ENCODE measurements around the gene HAO1.

HAO1 gene

DNA sequence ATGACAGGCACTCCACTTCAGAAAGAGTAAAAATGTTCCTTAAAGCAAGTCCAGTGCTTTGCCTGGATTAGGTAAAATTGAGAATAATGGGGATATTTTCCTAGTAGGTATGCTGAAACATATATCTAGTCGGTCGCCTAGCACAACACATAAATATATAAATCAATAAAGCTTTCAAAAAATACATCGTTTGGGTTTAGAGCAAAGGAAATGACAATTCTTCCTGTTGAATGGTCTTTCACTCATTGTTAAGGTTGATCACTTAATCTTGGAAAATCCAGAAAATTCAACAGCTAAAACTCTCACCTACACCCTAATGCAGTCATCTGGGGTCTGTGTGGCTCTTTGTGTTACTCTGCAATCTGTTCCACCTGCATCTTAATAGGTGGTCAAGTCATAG, 13.9 kb downstream of the HAO1 start:
- DNase-seq, result no peak

GRCh38 chr20:7924692-7925091, 15.6 kb downstream of the HAO1 start:
- DNase-seq, result no peak

DNA sequence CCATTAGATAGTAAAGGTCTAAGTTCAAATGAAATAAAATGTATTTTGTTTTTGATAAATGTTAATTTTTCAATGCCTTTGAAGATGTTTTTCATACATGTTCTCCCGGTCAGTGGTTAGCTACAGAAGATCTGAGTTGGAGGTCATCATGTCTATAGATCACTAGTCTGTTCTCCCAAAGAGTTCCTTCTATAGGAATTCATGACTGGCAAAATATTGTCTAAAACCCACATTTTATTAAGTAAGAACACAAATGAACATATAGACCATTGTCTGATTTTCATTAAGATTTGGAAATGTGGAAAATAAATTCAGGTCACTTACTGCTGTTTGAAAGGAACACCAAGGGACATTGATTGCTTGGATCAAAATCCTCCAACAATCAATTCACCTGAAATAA, 23.6 kb downstream of the HAO1 start:
- DNase-seq, result no peak

GRCh38 chr20:7912551-7912950, 27.7 kb downstream of the HAO1 start:
- no peak for DNase-seq

GRCh38 chr20:7911586-7912330, 28.5 kb downstream of the HAO1 start:
- DNase-seq, result no peak

GRCh38 chr20:7908905-7909304, 31.4 kb downstream of the HAO1 start:
- DNase-seq, result no peak

DNA sequence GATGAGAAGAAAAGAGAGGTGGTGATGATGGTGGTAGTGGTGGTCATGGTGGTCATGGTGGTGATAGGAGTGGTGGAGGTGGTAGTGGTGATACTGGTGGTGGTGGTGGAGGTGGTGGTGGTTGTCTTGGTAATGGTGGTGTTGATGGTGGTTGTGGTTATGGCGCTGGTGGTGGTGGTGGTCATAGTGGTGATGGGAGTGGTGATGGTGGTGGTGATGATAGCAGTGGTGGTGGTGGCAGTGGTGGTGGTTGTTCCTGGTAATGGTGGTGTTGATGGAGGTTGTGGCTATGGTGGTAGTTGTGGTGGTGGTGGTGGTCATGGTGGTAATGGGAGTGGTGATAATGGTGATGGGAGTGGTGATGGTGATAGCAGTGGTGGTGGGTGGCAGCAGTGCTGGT, 36.8 kb downstream of the HAO1 start:
- no peak for DNase-seq

DNA sequence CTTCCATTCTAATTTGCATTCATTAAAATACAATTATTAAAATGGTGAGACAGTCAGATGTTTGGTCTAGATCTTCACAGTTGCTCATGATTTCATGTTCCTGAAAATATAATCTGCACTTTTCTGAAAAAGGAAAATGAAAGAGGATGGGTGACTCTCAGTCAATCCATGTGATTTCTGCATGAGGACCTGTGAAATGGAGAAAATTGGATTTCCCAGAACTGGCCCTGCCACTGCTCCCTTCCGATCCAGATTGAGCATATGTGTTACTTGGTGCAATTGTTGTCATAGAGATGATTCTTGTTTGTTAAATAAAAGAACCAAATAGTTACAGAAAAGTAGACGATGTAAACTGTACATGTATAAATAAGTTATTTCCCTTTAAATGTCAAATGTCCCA, 37.4 kb downstream of the HAO1 start:
- DNase-seq, result no peak

DNA sequence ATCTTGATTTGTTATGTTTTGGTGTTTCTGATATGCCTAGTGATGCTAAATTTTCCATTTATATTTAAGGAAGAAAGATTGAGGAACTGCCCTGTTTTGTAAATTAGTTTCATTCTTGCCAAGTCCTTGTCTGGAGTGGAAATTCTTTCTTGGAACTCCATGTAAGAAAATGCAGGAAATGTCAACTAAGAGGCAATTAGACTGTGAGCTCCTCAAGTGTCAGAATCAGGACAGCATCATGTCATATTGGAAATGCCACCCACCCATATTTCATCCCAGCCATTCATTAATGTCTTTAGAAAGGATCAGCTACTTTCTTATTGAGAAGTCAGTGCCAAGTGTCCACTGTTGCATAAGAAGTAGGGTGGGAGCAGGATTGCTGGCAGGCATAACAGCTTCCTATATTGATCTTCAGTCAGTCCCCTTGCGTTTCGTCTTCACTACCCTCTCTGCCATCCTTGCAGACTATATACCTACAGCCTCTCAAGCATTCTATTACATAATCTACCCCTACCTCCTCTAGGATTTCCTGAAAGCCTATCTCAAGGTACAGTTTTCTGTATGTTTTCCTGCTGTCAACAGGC, 42.4 kb downstream of the HAO1 start:
- DNase-seq, result no peak

DNA sequence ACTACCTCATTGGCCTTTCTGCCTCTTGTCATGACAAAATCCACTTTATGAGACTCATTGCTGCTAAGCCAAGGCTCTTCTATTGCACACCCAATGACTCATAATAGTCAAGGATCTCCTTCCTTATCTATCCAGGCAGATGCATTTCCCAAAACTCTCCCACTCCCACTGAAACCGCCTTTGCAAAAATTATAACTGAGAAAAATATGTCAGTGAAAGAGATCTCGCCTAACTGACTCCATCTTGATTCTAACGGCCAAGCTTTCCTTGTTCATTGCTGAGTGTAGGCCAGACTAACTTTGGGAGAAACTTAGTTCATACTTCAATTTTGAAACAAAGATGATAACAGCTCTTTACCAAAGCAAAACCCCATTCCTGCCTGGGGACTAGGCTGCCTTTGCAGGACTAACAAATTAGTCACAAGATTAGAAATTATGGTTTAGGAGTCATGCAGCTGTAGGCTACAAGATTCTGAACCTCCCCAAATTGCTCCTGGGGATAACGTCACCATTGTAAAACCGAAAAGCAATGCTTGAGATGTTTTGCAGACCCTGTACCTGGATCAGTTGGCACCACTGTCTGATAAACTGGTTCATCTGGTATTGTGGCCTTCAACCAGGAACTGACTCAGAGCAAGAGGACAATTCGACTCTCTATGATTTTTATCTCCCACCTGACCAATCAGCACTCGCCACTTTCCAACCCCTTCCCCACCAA, 47.1 kb downstream of the HAO1 start:
- DNase-seq, result no peak

DNA sequence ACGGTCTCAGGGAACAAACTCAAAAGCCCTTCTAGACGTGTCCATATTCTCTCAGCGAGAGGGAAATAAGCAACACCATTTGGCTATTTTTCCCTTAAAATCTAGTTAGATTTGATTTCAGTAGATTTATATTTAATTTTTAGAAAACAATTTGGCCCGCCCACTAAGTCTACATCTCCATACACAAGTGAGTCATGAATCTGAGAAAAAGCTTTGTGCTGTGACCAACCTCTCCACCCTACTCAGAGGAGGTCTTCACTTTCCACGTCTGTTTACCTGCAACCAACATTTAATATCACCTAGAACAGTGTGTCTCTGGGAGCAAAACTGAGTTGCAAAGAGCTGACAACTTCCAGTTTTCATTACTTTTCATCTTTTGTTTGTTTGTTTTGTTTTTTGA, 48.6 kb downstream of the HAO1 start:
- DNase-seq, result no peak

- DNase-seq, result no peak
Measured at GRCh38 chr20:7889736-7890135, 50.5 kb downstream of the HAO1 start.

- DNase-seq, result no peak
Measured at GRCh38 chr20:7883741-7884140, 56.5 kb downstream of the HAO1 start.

DNA sequence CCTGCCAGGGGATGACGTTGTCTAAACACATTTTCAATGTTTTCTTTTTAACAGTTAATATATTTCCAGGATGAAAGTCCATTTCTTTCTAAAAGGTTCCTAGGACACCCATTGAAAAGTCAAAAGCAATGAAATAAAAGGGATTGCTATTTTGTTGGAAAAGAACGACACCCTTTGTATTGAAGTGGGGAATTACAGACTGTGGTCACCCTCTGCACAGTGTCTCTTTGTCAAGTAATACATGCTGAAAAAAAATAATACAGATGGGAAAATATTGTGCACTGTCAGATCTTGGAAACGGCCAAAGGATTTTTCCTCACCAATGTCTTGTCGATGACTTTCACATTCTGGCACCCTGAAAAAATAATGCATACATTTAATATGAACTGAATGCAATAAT, 56.9 kb downstream of the HAO1 start:
- no peak for DNase-seq

DNA sequence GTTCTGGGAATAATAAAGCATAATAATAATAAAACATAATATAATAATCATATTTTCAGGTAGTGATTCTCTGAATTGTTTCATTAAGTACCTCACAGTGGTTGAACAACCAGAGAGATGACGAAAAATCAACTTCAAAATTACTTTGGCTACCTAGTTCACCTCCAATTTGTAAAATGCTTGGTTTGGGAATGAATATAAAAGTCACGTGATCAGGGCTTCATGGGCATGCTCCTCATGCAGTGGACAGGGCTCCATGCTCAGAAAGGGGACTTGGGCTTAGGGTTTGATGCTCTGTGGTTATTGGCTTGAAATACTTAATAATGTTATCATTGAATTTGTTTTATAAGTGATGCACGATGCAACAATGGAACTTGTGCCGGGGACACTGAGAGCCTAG, 58.2 kb downstream of the HAO1 start:
- DNase-seq, result no peak

- DNase-seq, result no peak
Measured at GRCh38 chr20:7881551-7881950, 58.7 kb downstream of the HAO1 start.

DNA sequence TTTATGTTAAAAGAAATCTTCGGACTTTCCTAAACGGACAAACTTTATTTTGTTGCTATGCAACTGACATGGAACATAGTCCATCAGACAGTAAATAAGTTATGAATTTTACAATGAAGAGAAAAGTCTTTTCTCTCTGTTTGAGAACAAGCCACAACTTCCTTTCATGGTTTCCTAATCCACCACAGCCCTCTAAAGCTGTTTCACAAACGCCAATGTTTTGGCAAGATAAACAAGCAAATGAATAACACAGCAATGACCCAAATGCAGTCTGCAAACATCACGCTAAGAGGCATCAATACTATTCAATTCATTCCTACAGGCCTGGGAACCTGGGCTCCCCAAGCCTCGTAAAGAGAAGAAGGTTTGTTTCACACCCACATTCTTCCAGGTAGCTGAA, 60.4 kb downstream of the HAO1 start:
- DNase-seq, result no peak

DNA sequence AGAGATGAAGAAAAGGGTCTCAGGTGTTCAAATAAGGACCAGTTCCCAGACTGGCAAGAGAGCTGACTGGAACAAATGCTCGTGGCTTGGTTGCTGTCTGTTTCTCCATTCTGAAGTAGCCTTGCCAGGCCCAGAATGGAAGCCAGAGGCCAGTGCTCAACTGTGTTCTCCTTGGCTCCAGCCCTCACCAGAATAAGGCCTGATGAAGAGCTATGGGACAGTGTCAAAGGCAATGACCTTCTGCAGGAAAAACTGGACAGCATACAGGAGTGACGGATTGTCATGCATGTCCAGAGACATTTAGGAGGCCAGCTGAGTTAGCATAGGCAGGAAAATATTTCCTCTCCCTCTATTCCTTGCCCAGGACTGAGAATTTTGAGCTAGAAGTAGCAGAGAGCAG, 72.2 kb downstream of the HAO1 start:
- no peak for DNase-seq

DNA sequence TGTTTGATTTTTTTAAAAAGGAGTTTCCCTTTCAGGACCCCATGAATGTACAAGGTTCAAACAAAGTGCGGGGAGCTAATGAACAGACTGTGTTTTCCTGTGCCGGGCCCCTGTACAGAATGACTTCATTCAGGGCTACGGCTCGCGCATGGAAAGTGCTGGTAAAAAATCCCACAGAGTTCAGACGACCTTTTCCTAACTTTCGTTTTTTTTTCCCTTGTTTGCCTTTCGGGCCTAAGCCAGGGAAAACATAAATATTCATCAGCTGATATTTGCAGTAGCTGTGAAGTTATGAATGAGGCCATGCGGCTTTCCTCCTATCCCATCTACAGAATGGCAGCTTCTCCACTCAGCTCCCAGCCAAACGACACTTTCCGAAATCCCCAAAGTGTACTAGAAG, 74.0 kb downstream of the HAO1 start:
- no peak for DNase-seq

GRCh38 chr20:7859356-7859802, 80.9 kb downstream of the HAO1 start:
- no peak for DNase-seq

DNA sequence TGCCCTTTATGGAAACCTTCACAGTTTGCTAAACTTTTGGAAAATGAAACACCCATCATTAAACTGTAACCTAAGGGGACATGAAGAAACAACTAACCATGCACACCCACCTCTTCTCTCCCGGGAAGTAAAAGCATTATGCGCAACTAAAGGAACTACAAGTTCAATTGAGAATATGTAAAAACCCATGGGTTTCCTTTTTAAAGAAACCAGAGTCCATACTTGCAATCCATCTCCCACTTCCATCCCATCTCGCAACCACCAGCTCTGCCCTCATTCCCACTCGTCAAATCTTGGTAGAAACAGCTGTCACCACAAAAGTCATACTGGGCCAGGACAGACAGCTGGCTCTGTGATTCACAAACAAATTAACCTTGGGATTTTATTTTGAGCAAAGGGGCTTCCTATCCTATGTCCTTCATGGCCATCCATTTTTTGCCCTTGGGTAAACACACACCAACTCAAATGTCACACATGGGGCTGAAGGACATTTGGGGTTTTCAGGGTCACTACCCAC, 81.5 kb downstream of the HAO1 start:
- DNase-seq, result no peak

GRCh38 chr20:7856756-7857155, 83.5 kb downstream of the HAO1 start:
- no peak for DNase-seq

DNA sequence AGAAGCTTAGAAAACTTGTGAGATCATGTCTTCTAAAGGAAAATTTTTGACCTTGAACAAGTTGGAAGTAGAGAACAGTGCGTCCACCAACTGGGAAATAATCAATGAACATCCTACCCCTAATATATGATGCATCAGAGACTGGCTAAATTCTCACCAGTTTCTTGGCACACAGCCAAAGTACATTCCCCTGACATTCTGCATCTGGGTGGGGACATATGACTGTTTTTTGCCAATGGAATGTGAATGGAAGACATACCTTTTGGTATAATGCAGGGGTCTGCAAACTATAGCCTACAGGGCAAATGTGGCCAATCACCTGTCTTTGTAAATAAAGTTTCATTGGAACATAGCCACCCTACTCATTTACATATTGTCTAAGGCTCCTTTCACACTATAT, 84.7 kb downstream of the HAO1 start:
- DNase-seq, result no peak

DNA sequence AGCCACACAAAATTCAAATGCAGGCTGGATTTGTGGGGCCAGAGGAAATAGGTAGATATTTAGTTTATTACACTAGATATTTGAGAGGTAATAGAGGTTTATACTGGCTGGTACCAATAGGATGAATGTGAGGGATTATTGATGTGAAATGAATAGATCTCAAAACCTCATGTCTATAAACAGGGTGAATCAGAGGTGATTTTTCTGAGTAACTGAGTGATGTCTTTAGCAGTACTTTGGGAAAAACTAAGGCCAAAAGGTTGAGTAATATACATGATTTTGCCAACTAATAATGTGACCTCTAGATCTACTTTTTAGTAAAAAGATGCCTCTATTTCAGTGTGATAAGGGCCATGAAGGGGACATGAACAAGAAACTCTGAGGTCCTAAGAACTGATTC, 86.8 kb downstream of the HAO1 start:
- no peak for DNase-seq

All from CD4-positive, alpha-beta T cell treated with Interleukin-4 for 4 hours (primary cell).